ENCODE data around the gene ZDHHC8. TPM values are rescaled to one million over a fixed set of nuclear protein-coding genes. Genes with fewer than 3 reads are reported as not detected.

The ZDHHC8 gene
- total and polyA plus RNA-seq, 2 donors (not counting 3 experiments of a cell fraction or from before 2014, with no cell fraction given), result 49.8 to 131 TPM

DNA sequence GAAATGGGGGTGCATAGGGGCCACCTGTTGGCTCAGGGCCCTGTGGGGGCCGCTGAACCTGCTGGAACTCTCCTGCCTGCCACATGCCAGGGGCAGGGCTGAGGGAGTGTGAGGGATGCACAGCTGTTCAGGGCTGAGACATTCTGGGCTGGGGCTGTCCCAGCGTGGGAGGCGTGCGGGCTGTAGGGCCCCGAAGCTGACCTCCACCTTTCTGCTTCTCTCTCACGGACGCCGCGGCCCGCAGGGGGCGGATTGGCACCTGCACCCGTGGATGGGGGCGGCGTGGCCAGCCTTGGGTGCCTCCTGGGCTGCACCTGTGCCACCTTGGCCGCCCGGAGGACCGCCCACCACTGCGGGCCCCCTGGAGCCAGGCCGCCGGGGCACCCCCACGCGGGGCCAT lies 15.2 kb downstream of the ZDHHC8 start:
- no peak for FAIRE-seq
- POLR2A ChIA-PET, result no interaction called here
- no peaks in the 10 kb centered on the region for H4K20me1 ChIP-seq (replicated peaks; ENCODE audit: control insufficient read depth, extremely low read depth, insufficient read depth, low read length)
- CTCF ChIA-PET, result no interaction called here
- TF ChIP-seq, protein P1, sequence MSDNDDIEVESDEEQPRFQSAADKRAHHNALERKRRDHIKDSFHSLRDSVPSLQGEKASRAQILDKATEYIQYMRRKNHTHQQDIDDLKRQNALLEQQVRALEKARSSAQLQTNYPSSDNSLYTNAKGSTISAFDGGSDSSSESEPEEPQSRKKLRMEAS (IDR thresholded peaks at IDR 0.05; ENCODE audit: insufficient read depth, insufficient read length), result no peak
- TF ChIP-seq EZH2 (IDR thresholded peaks at IDR 0.05; ENCODE audit: borderline replicate concordance, low read depth, low read length, severe bottlenecking) (no peak), JUN (IDR thresholded peaks at IDR 0.05; ENCODE audit: borderline replicate concordance, insufficient read depth, insufficient read length, low read depth) (no peak), FOS (IDR thresholded peaks at IDR 0.05; ENCODE audit: borderline replicate concordance, insufficient read depth, low read length) (no peak), POLR2A (IDR thresholded peaks at IDR 0.05; ENCODE audit: low read depth, low read length) (no peak), GATA2 (IDR thresholded peaks at IDR 0.05; ENCODE audit: insufficient read depth, insufficient read length, low read depth, low read length) (no peak), MYC (IDR thresholded peaks at IDR 0.05; ENCODE audit: low read depth, low read length) (no peak), POLR2AphosphoS5 (IDR thresholded peaks at IDR 0.05; ENCODE audit: insufficient read depth, low read depth, low read length) (no peak)
- TF ChIP-seq, protein P2, sequence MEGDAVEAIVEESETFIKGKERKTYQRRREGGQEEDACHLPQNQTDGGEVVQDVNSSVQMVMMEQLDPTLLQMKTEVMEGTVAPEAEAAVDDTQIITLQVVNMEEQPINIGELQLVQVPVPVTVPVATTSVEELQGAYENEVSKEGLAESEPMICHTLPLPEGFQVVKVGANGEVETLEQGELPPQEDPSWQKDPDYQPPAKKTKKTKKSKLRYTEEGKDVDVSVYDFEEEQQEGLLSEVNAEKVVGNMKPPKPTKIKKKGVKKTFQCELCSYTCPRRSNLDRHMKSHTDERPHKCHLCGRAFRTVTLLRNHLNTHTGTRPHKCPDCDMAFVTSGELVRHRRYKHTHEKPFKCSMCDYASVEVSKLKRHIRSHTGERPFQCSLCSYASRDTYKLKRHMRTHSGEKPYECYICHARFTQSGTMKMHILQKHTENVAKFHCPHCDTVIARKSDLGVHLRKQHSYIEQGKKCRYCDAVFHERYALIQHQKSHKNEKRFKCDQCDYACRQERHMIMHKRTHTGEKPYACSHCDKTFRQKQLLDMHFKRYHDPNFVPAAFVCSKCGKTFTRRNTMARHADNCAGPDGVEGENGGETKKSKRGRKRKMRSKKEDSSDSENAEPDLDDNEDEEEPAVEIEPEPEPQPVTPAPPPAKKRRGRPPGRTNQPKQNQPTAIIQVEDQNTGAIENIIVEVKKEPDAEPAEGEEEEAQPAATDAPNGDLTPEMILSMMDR (IDR thresholded peaks at IDR 0.05; ENCODE audit: extremely low read depth in 1 of 2, insufficient read depth in 1 of 2, low read depth in 1 of 2, low read length in 2 of 2), result no peak
- H3K4me2 ChIP-seq (ENCODE audit: insufficient read depth, low read length), result no peak overlapping the region
- H3K79me2 ChIP-seq (ENCODE audit: control insufficient read depth, insufficient read depth, low read length), result no peaks in the 10 kb centered on the region
- no peak overlapping the region for H3K27ac ChIP-seq (ENCODE audit: insufficient read depth, low read depth, low read length)
- H3K36me3 ChIP-seq (ENCODE audit: control insufficient read depth in 2 of 2, extremely low read depth in 1 of 2, insufficient read depth in 2 of 2, low read length in 2 of 2), result peaks cover 0 to 9% of the 10 kb centered on the region in 2 experiments
- no peaks in the 10 kb centered on the region for H3K27me3 ChIP-seq (ENCODE audit: control insufficient read depth in 2 of 2, insufficient read depth in 2 of 2, low read length in 2 of 2)
- dilution Hi-C loops (cut with MboI; ENCODE audit: extremely low pct_ligation_motif_present, low sequenced_read_pairs) (no loop called here), intact Hi-C loops (cut with micrococcal nuclease) (no loop called here)
- no peak overlapping the region for H2AFZ ChIP-seq (ENCODE audit: low read depth, low read length)
- H3K9me3 ChIP-seq (replicated peaks; ENCODE audit: control insufficient read depth, insufficient read depth, low read length), result no peaks in the 10 kb centered on the region
- no TSS peak for BruUV-seq (replicated peaks)
- DNase-seq (ENCODE audit: low read depth, low spot score), result no peak
- no peak overlapping the region for H3K9ac ChIP-seq (replicated peaks; ENCODE audit: extremely low read depth, insufficient read depth, low read length)
- no peak overlapping the region for H3K4me3 ChIP-seq (replicated peaks in 1 of 3; ENCODE audit: insufficient read depth in 1 of 3, low read depth in 1 of 3, low read length in 3 of 3)
- H3K9me1 ChIP-seq (replicated peaks; ENCODE audit: control insufficient read depth, extremely low read depth, insufficient read depth, low read length), result no peaks in the 10 kb centered on the region
- H3K4me1 ChIP-seq (ENCODE audit: control insufficient read depth, extremely low read depth, insufficient read depth, low read length), result no peaks in the 10 kb centered on the region
